ENCODE data around the gene ATOSB. TPM values are rescaled to one million over a fixed set of nuclear protein-coding genes. Genes with fewer than 3 reads are reported as not detected.

The ATOSB gene
- total and polyA plus RNA-seq, 2 of the 8 experiments (the other 6 are each of a cell fraction or from before 2014, with no cell fraction given), result 6.9 to 10.4 TPM

DNA sequence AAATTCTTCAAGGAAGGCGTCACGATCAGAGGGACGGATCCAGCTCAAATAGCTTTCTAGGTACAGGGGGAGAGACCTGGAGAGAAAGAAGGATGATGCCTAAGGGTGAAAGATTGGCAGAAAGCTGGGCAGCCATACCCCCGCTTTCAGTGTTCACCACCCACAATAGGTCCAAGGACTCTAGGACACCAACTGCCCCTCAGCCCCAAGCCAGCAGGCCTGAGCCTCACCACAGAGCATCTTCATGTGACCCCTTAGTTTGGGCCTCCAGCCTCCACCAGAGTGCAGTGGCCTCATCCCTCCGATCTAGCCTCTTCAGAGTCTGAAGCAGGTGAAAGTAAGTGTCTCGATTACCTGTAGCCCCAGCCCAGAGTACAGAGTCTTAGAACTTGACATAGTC is 41.5 kb downstream of the ATOSB start (continued):
- TF ChIP-seq SUZ12 (IDR thresholded peaks at IDR 0.05; ENCODE audit: low read length), result no peak
- TF ChIP-seq, protein P1, sequence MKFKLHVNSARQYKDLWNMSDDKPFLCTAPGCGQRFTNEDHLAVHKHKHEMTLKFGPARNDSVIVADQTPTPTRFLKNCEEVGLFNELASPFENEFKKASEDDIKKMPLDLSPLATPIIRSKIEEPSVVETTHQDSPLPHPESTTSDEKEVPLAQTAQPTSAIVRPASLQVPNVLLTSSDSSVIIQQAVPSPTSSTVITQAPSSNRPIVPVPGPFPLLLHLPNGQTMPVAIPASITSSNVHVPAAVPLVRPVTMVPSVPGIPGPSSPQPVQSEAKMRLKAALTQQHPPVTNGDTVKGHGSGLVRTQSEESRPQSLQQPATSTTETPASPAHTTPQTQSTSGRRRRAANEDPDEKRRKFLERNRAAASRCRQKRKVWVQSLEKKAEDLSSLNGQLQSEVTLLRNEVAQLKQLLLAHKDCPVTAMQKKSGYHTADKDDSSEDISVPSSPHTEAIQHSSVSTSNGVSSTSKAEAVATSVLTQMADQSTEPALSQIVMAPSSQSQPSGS (IDR thresholded peaks at IDR 0.05; ENCODE audit: low read length), result no peak

Data from H1 (cell line).